ENCODE results near the gene SNX19.

- TF ChIP-seq CTCF (IDR thresholded peaks at IDR 0.05), result no peak
- no peak for TF ChIP-seq POLR2AphosphoS5 (IDR thresholded peaks at IDR 0.05)
Observed at GRCh38 chr11:130828741-130829140, 87.5 kb downstream of the SNX19 start.
